GM08714 (cell line): ENCODE measurements around the gene ATOH7.
"Not testable (repeated sequence)": the region's sequence is repeated elsewhere in the genome, so short reads cannot be mapped to it uniquely, and the experiment has no call there.

Experiments used
- H3K4me3 ChIP-seq: fragments of 200-500 bp; sonication (Bioruptor generic); 2 replicates; pipeline ENCODE4 v1.5.1; 2014; ENCODE audit warnings: mild to moderate bottlenecking, low read length, inconsistent platforms
- ZNF274 ChIP-seq: IDR thresholded peaks from 2 replicates; pipeline ENCODE4 v1.6.1; 2012; ENCODE audit warnings: mild to moderate bottlenecking, low read depth, low read length

The ATOH7 gene

GRCh38 chr10:68231817-68232251, at the start of gene ATOH7:
Gene ATOH7, minus strand, starts transcription at chr10:68232113. Its CDS starts 436 bp downstream, at chr10:68231677.
- TF ChIP-seq ZNF274, result no peak
- peak within 1 kb of the TSS; percentile 66; the same call in 1 of the 2 replicates for H3K4me3 ChIP-seq

GRCh38 chr10:68280758-68281157, 48.8 kb upstream of the ATOH7 start:
- TF ChIP-seq ZNF274, result no peak
- no peak overlapping the region for H3K4me3 ChIP-seq

GRCh38 chr10:68278906-68279753, 47.2 kb upstream of the ATOH7 start:
- not testable (repeated sequence) for H3K4me3 ChIP-seq

GRCh38 chr10:68277814-68278213, 45.9 kb upstream of the ATOH7 start:
- not testable (repeated sequence) for H3K4me3 ChIP-seq

- no peak for TF ChIP-seq ZNF274
- no peak overlapping the region for H3K4me3 ChIP-seq
These were observed 44.3 kb upstream of the ATOH7 start for GRCh38 chr10:68276224-68276623.

GRCh38 chr10:68275600-68276126, 43.8 kb upstream of the ATOH7 start:
- TF ChIP-seq ZNF274, result no peak
- H3K4me3 ChIP-seq, result no peak overlapping the region

GRCh38 chr10:68272833-68273232, 40.9 kb upstream of the ATOH7 start:
- H3K4me3 ChIP-seq, result no peak overlapping the region
- no peak for TF ChIP-seq ZNF274

GRCh38 chr10:68271196-68271882, 39.4 kb upstream of the ATOH7 start:
- no peak for TF ChIP-seq ZNF274

GRCh38 chr10:68269562-68270290, 37.8 kb upstream of the ATOH7 start:
- no peak overlapping the region for H3K4me3 ChIP-seq
- TF ChIP-seq ZNF274, result no peak

More at GRCh38 chr10:68271196-68271882, 39.4 kb upstream of the ATOH7 start:
- no peak overlapping the region for H3K4me3 ChIP-seq

- TF ChIP-seq ZNF274, result no peak
- H3K4me3 ChIP-seq, result no peak overlapping the region
These were observed 29.4 kb upstream of the ATOH7 start for GRCh38 chr10:68261132-68261856.

GRCh38 chr10:68253346-68253745, 21.4 kb upstream of the ATOH7 start:
- no peak overlapping the region for H3K4me3 ChIP-seq
- TF ChIP-seq ZNF274, result no peak

GRCh38 chr10:68251625-68252495, 19.9 kb upstream of the ATOH7 start:
- no peak overlapping the region for H3K4me3 ChIP-seq
- no peak for TF ChIP-seq ZNF274

GRCh38 chr10:68251151-68251550, 19.2 kb upstream of the ATOH7 start:
- H3K4me3 ChIP-seq, result no peak overlapping the region
- TF ChIP-seq ZNF274, result no peak
